BLaER1 treated with 17β-estradiol and CSF1 and Interleukin-3, amounts not matched to agents 10 nM and 100 nM (cell line): ENCODE results near the gene PKNOX1.

Source experiments
- H3K27ac ChIP-seq, 11 experiments: shearing (Covaris generic); formaldehyde crosslinking; 2 replicates each; pipeline ENCODE4 v1.8.1; 2022
- H3K27me3 ChIP-seq, 11 experiments: shearing (Covaris generic); formaldehyde crosslinking; 2 replicates each; pipeline ENCODE4 v1.8.1; 2022
- H3K36me3 ChIP-seq, 11 experiments: shearing (Covaris generic); formaldehyde crosslinking; 2 replicates each; pipeline ENCODE4 v1.8.1; 2022
- H3K4me1 ChIP-seq, 10 experiments: shearing (Covaris generic); formaldehyde crosslinking; 2 replicates each; pipeline ENCODE4 v1.8.1; 2022
- H3K4me2 ChIP-seq, 11 experiments: shearing (Covaris generic); formaldehyde crosslinking; 2 replicates each; pipeline ENCODE4 v1.8.1; 2022
- H3K4me3 ChIP-seq, 10 experiments: shearing (Covaris generic); formaldehyde crosslinking; 2 replicates each; pipeline ENCODE4 v1.8.1; 2022
- H3K9ac ChIP-seq, 11 experiments: shearing (Covaris generic); formaldehyde crosslinking; 2 replicates each; pipeline ENCODE4 v1.8.1; 2022
- H3K9me3 ChIP-seq, 11 experiments: shearing (Covaris generic); formaldehyde crosslinking; replicated peaks in 1 of 11; 2 replicates each; pipeline ENCODE4 v1.8.1; 2022
- H4K20me1 ChIP-seq, 11 experiments: shearing (Covaris generic); formaldehyde crosslinking; 2 replicates each; pipeline ENCODE4 v1.8.1; 2022
- Cebpa-rat ChIP-seq, 11 experiments: shearing (Covaris generic); IDR thresholded peaks; 2 replicates each; pipeline ENCODE4 v1.8.1; 2022

PKNOX1 gene

DNA sequence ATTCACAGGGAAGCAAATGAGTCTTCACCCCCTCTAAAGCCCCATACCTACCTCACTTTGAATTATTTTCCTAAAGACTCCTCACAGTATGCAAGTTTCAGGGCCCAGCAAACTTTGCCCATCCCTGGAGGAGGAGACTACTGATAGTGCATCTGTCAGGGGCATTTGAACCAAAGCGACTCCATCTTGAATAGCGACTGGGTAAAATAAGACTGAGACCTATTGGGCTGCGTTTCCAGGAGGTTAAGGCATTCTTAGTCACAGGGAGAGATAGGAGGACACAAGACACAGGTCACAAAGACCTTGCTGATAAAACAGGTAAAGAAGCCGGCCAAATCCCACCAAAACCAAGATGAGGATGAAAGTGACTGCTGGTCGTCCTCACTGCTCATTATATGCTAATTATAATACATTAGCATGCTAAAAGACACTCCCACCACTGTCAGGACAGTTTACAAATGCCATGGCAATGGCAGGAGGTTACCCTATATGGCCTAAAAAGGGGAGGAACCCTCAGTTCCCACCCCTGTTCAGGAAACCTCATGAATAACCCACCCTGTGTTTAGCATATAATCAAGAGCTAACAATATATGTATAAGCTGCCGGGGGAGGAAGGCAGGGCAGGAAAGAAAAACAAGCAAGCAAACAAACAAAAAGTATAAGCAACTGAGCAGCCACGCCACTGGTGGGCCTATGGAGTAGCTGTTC is 3.3 kb upstream of the PKNOX1 start:
- no peaks in the 10 kb centered on the region for H3K9me3 ChIP-seq
- peaks cover 9 to 35% (median 14%) of the 10 kb centered on the region in 10 experiments for H3K4me1 ChIP-seq
- no peak for TF ChIP-seq Cebpa-rat (IDR thresholded peaks at IDR 0.05)
- no peaks in the 10 kb centered on the region for H3K27me3 ChIP-seq
- H3K4me3 ChIP-seq: no peak overlapping the region
- H3K36me3 ChIP-seq: no peaks in the 10 kb centered on the region
- peak overlapping the region in 2 of 11 experiments; percentile 84 to 93; a peak in 4 of 22 replicates for H3K4me2 ChIP-seq
- peak overlapping the region in 2 of 11 experiments; percentile 72 to 81; a peak in 3 of 22 replicates for H3K27ac ChIP-seq
- no peaks in the 10 kb centered on the region for H4K20me1 ChIP-seq
- 0 out of 22 replicates have a peak overlapping the region, but pooled peaks of 2 of the 11 experiments have one; percentile 59 to 66 for H3K9ac ChIP-seq

DNA sequence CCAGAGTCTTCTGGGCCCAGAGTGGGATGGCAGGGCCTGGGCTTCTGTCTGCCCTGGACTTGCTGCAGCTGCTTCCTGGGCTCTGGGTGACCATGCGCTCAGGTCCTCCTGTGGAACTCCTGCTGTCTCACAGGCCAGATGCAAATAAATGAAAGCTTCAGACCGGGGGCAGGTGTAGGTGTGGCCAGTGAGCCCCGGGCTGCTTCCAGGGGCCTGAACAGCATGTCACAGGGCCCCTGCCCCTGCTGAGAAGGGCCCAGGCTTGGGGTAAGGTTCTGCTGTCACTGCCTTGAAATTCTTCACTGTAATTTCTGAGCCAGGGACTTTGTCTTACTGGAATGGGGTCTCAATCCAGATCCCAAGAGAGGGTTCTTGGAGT is 2.5 kb upstream of the PKNOX1 start:
- TF ChIP-seq Cebpa-rat (IDR thresholded peaks at IDR 0.05): no peak
- H4K20me1 ChIP-seq: peaks cover 0 to 2% (median 0%) of the 10 kb centered on the region in 11 experiments; a peak in 1 of 22 replicates
- peak overlapping the region in 2 of 11 experiments; percentile 59 to 66; a peak in 3 of 22 replicates for H3K9ac ChIP-seq
- H3K27me3 ChIP-seq: no peaks in the 10 kb centered on the region
- H3K4me2 ChIP-seq: peak overlapping the region in 3 of 11 experiments; percentile 84 to 93 (median 92); a peak in 6 of 22 replicates
- H3K4me1 ChIP-seq: peaks cover 9 to 43% (median 18%) of the 10 kb centered on the region in 10 experiments
- peak overlapping the region in 3 of 11 experiments; percentile 51 to 81 (median 72); a peak in 6 of 22 replicates for H3K27ac ChIP-seq
- peaks cover 0 to 7% (median 6%) of the 10 kb centered on the region in 11 experiments; a peak in 19 of 22 replicates for H3K36me3 ChIP-seq
- no peak overlapping the region for H3K4me3 ChIP-seq
- peaks cover 0 to 7% (median 6%) of the 10 kb centered on the region in 11 experiments; a peak in 20 of 22 replicates for H3K9me3 ChIP-seq

DNA sequence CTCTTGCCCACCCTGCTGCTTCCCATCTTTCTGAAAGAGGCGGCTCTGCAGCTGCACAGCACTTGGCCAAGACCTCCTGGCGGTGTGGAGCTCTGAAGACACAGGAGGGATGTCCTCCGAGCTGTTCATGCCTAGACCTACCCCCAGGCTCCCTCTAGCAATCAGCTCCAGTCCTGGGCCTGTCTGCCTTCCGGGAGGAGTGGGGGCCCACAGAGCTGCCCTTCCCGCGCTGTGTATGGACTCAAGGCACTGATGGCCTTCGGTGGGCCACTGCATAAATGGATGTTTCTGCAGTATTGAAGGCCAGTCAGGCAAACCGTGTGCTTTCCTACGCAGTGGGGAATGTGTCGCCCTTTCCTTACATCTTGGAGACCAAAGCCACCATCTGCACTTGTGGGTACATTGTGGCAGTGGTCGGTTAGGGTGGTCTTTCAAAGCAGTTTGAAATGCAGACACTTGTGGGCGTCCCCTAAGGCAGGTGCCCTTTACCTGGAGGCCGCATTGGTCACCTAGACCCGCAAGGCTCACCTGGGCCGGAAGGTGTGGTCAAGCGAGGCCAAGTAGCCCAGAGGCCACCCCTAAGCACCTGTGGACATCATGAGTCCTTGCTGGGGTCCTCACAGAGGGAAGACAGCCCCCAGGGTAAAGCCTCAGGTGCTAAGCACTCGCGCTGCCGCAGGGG is 912 bp upstream of the PKNOX1 start:
- Histone ChIP-seq H3K27ac (peak overlapping the region; percentile 67 to 94 (median 82)), H3K9me3 (peaks cover 0 to 23% (median 18%) of the 10 kb centered on the region in 11 experiments; a peak in 20 of 22 replicates), H3K9ac (peak overlapping the region; percentile 69 to 83 (median 79))

DNA sequence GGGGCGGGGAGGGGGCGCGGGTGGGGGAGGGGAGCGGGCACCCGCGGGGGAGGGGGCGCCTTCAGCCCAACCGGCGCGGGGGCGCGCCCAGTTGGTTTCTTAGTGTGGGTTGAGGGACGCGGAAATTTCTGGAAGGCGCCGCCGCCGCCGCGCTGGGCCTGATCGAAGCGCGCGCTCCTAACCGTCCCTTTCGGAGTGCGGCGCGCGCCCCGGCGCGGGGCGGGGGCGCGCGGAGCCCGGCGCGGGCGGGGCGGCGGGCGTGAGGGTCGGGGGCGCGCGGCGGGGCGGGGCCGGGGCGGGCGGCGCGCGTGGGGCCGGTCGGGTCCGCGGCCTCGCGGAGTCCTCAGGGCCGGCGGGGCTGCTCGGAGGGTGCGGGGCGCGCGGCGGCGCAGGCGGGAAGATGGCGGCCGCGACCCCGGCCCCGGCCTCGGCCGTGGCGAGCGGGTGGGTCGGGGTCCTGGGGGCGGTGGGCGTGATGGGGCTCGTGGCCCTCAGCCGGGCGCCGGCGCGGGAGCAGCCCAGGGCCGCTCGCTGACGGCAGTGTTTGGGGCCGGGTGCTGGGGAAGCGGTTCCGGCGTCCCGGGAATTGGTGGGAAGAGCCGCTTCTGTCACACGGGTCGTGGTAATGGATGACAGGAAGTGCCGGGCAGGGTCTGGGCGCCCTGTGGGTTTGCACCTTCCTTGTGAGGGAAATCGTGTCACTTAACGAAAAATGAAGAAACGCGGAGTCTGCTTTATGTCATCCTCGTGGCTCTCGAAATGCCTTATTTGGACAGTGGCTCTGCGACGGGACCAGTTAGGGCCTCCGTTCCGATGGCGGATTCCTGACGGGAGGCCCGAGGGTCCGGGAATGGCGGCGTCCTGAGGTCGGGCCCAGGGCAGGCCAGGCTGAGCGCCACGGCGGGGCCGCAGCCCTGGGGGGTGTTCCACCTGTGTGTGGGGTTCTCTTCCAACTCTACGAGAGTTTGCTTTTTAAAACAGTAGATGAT is 764 bp downstream of the PKNOX1 start:
- Histone ChIP-seq H3K4me1 (peaks cover 17 to 60% (median 25%) of the 10 kb centered on the region in 10 experiments), H3K27ac (peak overlapping the region; percentile 87 to 98 (median 94)), H3K4me3 (peak overlapping the region; percentile 68 to 92 (median 84)), H3K9me3 (peaks cover 0 to 29% (median 19%) of the 10 kb centered on the region in 11 experiments; a peak in 20 of 22 replicates), H4K20me1 (peaks cover 0 to 19% (median 4%) of the 10 kb centered on the region in 11 experiments; a peak in 9 of 22 replicates), H3K36me3 (peaks cover 6 to 35% (median 28%) of the 10 kb centered on the region in 11 experiments), H3K27me3 (no peaks in the 10 kb centered on the region), H3K9ac (peak overlapping the region; percentile 89 to 97 (median 96)), H3K4me2 (peak overlapping the region; percentile 84 to 98 (median 90))
- TF ChIP-seq Cebpa-rat (IDR thresholded peaks at IDR 0.05): no peak

More for the DNA sequence above, 912 bp upstream of the PKNOX1 start:
- Histone ChIP-seq H3K36me3 (peaks cover 0 to 22% (median 19%) of the 10 kb centered on the region in 11 experiments; a peak in 21 of 22 replicates), H3K27me3 (no peaks in the 10 kb centered on the region), H3K4me3 (peak overlapping the region; percentile 43 to 72 (median 54)), H3K4me1 (peaks cover 9 to 53% (median 18%) of the 10 kb centered on the region in 10 experiments), H4K20me1 (peaks cover 0 to 7% (median 0%) of the 10 kb centered on the region in 11 experiments; a peak in 1 of 22 replicates), H3K4me2 (peak overlapping the region; percentile 79 to 97 (median 90))
- TF ChIP-seq Cebpa-rat (IDR thresholded peaks at IDR 0.05): no peak

DNA sequence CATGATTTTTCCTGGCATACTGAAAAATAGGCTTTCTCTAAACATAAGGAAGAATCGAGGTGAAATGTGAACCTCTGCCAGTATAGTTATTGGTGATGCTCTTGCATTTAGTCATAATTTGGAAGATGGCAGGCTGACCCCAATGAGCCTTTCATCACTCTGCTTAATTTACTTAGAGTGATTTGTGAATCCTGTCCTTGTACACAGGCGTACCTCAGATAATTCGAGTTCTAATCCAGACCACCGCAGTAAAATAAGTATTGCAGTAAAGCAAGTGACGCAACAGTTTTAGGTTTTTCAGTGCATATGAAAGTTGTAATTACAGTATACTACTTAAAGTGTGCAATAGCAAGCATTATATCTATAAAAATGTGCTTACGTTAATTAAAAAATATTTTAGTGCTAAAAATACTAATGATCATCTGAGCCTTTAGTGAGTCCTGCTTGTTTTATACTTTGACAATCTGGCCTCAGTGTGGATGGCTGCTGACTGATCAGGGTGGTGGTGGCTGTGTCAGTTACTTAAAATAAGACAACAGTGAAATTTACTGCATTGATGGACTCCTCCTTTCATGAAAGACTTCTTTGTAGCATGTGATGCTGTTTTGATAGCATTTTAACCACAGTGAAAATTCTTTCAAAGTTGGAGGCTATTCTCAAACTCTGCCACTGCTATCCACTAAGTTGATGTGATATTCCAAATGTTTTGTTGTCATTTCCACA is 1.7 kb downstream of the PKNOX1 start:
- 0 out of 22 replicates have a peak, but pooled peaks of 2 of the 11 experiments have one; percentile 11 to 13 for TF ChIP-seq Cebpa-rat (IDR thresholded peaks at IDR 0.05)
- Histone ChIP-seq H3K9me3 (peaks cover 0 to 29% (median 19%) of the 10 kb centered on the region in 11 experiments; a peak in 20 of 22 replicates), H3K4me3 (peak overlapping the region; percentile 68 to 92 (median 84)), H3K27ac (peak overlapping the region; percentile 87 to 98 (median 94)), H3K4me2 (peak overlapping the region; percentile 84 to 98 (median 90)), H4K20me1 (peaks cover 0 to 28% (median 10%) of the 10 kb centered on the region in 11 experiments; a peak in 11 of 22 replicates), H3K27me3 (no peaks in the 10 kb centered on the region), H3K36me3 (peaks cover 6 to 35% (median 28%) of the 10 kb centered on the region in 11 experiments), H3K4me1 (peaks cover 27 to 66% (median 34%) of the 10 kb centered on the region in 10 experiments), H3K9ac (peak overlapping the region; percentile 89 to 97 (median 96))

DNA sequence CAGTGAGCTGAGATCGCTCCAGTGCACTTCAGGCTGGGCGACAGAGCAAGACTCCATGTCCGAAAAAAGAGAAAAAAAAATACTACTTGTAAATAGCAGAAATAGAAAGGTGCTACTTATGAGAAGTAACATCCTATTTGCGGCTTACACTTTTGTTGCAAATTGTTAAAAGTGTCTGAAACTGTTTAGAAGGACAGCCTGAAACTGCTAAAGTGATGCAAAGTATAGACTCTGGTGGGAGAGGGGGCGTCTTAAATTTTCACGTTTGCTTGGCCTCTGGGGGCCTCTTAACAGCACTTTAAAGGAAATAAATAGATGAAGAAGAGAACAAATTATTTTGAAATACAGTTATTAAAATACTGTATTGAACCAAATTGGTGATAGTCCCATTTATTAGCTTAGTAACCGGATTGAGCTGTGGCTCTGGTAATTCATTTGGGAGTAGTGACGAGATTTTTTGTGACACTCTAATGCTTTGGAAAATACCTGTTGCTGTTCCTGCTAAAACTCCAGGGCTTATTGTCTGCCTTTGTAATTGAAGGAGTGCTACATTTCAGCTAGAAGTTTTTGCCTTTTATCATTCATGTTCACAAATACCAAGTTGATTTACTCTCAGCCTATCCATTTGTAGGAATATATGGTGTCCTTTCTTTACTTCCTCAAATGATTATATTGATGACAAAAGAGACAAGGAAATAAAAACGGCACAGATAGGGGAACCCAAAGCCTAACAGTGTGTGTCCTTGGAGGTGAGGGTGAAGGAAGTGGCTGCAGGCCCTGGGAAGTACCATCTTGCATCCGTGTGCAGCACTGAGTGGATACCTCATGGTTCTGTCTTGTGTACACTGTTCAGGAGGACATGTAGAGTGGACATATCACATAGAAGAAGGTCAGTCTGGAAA is 6.2 kb downstream of the PKNOX1 start:
- Histone ChIP-seq H3K36me3 (peaks cover 6 to 43% (median 33%) of the 10 kb centered on the region in 11 experiments), H3K9me3 (peaks cover 0 to 29% (median 19%) of the 10 kb centered on the region in 11 experiments; a peak in 20 of 22 replicates), H3K27me3 (no peaks in the 10 kb centered on the region), H3K4me3 (no peak overlapping the region), H3K4me1 (peaks cover 30 to 48% (median 40%) of the 10 kb centered on the region in 10 experiments), H3K4me2 (peak overlapping the region; percentile 9 to 80 (median 34); a peak in 21 of 22 replicates), H3K27ac (no peak overlapping the region), H4K20me1 (peaks cover 0 to 68% (median 20%) of the 10 kb centered on the region in 11 experiments; a peak in 13 of 22 replicates), H3K9ac (peak overlapping the region in 1 of 11 experiments; percentile 1; a peak in 1 of 22 replicates)
- TF ChIP-seq Cebpa-rat (IDR thresholded peaks at IDR 0.05): no peak
